ENCODE results near the gene PCDHGB2. TPM values are rescaled to one million over a fixed set of nuclear protein-coding genes. Genes with fewer than 3 reads are reported as not detected.
"Not testable (repeated sequence)": the region's sequence is repeated elsewhere in the genome, so short reads cannot be mapped to it uniquely, and the experiment has no call there.

PCDHGB2 gene
- total RNA-seq, 1 donor from 2014 or later = 4.7 TPM

GRCh38 chr5:141349917-141350619 lies 9.7 kb upstream of the PCDHGB2 start, which contains the start of gene PCDHGB1:
TSS of gene PCDHGB1 (plus strand) at chr5:141350099. CDS start at chr5:141350261, 162 bp downstream.
- DNase-seq (ENCODE audit: extremely low read depth, low read depth, low spot score) = no peak

- DNase-seq (ENCODE audit: extremely low read depth, low read depth, low spot score) = no peak
These were observed 8.2 kb upstream of the PCDHGB2 start for GRCh38 chr5:141351591-141351990.

GRCh38 chr5:141354900-141355469 lies 4.8 kb upstream of the PCDHGB2 start, which contains the start of gene PCDHGA4:
TSS of gene PCDHGA4 (plus strand) at chr5:141355021. CDS start at chr5:141355108, 87 bp downstream.
- no peak for DNase-seq (ENCODE audit: extremely low read depth, low read depth, low spot score)

- DNase-seq (ENCODE audit: extremely low read depth, low read depth, low spot score) = no peak
These were observed 4.2 kb upstream of the PCDHGB2 start for GRCh38 chr5:141355641-141356040.

- DNase-seq (ENCODE audit: extremely low read depth, low read depth, low spot score) = no peak
These were observed 3.7 kb upstream of the PCDHGB2 start for GRCh38 chr5:141356133-141356532.

- no peak for DNase-seq (ENCODE audit: extremely low read depth, low read depth, low spot score)
These were observed 2.8 kb upstream of the PCDHGB2 start for GRCh38 chr5:141356950-141357349.

GRCh38 chr5:141360685-141361084 lies 891 bp downstream of the PCDHGB2 start:
- DNase-seq (ENCODE audit: extremely low read depth, low read depth, low spot score) = no peak

- no peak for DNase-seq (ENCODE audit: extremely low read depth, low read depth, low spot score)
These were observed 2.9 kb downstream of the PCDHGB2 start for GRCh38 chr5:141362719-141363118.

- DNase-seq (ENCODE audit: extremely low read depth, low read depth, low spot score) = no peak
These were observed 4.3 kb downstream of the PCDHGB2 start, which contains the start of gene PCDHGA5 for GRCh38 chr5:141363952-141364660. TSS of gene PCDHGA5 (plus strand) at chr5:141364162. CDS start at chr5:141364331, 169 bp downstream.

GRCh38 chr5:141366016-141366896 lies 6.5 kb downstream of the PCDHGB2 start:
- DNase-seq (ENCODE audit: extremely low read depth, low read depth, low spot score) = no peak

GRCh38 chr5:141369994-141370848 lies 10.4 kb downstream of the PCDHGB2 start, which contains the start of gene PCDHGB3:
TSS of gene PCDHGB3 (plus strand) at chr5:141370242. CDS start at chr5:141370395, 153 bp downstream.
- no peak for DNase-seq (ENCODE audit: extremely low read depth, low read depth, low spot score)

- no peak for DNase-seq (ENCODE audit: extremely low read depth, low read depth, low spot score)
These were observed 12.0 kb downstream of the PCDHGB2 start for GRCh38 chr5:141371572-141372475.

- no peak for DNase-seq (ENCODE audit: extremely low read depth, low read depth, low spot score)
These were observed 14.0 kb downstream of the PCDHGB2 start, which contains the start of gene PCDHGA6 for GRCh38 chr5:141373673-141374317. TSS of gene PCDHGA6 (plus strand) at chr5:141373891. CDS start at chr5:141374084, 193 bp downstream.

GRCh38 chr5:141374627-141375026 lies 14.8 kb downstream of the PCDHGB2 start:
- DNase-seq (ENCODE audit: extremely low read depth, low read depth, low spot score) = no peak

- not testable (repeated sequence) for DNase-seq (ENCODE audit: extremely low read depth, low read depth, low spot score)
These were observed 15.8 kb downstream of the PCDHGB2 start for GRCh38 chr5:141375444-141376155.

- no peak for DNase-seq (ENCODE audit: extremely low read depth, low read depth, low spot score)
These were observed 22.9 kb downstream of the PCDHGB2 start, which contains the start of gene PCDHGA7 for GRCh38 chr5:141382469-141383294. TSS of gene PCDHGA7 (plus strand) at chr5:141382742. CDS start at chr5:141382900, 158 bp downstream.

Data from glomerular endothelial cell (primary cell).